ENCODE measurements around the gene DAGLA.

The DAGLA gene

DNA sequence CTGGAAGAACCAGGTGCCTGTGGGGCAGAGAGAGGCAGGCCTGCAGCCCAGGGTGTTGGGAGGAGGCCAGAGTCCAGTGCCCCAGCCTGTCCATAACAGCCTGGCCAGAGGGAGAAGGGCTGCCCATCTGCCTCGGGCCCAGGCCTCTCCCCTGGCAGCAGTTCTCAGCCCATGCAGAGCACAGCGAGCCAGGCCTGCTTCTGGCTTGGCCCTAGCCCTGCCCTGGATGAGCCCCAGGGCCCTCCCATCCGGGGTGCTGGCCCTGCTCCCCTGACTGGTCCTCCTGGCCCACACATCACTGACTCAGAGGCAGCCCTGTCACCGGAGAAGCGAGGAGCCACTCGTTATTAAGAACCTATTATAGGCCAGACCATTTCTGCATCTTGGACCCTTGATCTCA is 52.5 kb downstream of the DAGLA start:
- no peak for DNase-seq

DNA sequence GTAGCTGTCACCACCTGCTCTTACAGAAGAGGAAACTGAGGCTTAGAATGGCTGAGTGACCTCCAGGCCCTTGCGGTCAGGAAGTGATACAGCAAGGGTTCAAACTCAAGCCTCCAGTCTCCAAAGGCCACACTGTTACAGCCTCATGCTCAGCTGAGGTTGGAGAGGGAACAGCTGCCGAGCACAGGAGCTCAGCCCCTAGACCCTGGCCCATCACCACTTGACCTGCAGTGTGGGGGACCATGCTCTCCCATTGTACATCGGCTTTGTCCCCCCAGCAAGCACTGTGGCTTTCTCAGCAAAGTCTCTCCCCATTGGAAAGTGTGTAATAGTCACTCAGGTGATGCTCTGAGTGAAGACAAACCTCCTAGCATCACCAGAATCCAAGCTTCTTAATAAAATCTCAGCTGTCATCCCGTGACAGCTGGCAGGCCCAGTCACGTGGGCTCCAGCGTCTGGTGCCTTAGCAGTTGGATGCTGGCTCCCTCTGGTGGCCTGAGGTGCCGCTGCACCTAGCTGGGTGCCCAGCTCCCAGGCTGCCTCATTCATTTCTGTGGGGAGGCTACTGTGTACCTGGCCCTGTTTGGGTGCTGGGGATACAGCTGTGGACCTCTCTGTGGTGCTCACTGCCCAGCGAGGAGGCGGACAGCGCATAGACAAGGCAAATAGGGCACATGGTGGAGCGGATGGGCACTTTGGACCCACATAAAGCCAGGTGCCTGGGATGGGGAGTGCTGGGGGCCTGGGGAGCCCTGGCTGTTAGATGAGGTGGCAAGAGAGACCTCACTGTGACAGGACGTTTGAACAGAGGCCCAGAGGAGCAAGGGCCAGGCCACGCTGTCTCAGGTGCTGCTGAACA is 53.2 kb downstream of the DAGLA start:
- peak; percentile 87 for DNase-seq

DNA sequence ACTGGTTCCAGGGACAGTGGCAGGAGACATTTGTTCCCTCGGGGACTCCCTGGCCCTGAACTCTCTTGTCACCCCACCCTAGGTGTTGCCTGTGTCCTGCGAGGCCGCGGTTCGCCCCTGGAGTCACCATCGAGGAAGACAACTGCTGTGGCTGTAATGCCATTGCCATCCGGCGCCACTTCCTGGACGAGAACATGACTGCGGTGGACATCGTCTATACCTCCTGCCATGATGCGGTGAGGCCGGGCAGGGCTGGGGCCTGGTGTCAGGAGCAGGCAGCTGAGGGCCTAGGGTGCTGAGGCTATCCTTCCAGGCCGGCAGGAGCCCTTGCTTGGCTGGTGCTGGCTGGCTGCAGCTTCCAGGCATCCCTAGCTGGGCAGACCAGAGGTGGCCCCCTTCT is 54.6 kb downstream of the DAGLA start:
- DNase-seq: no peak

DNA sequence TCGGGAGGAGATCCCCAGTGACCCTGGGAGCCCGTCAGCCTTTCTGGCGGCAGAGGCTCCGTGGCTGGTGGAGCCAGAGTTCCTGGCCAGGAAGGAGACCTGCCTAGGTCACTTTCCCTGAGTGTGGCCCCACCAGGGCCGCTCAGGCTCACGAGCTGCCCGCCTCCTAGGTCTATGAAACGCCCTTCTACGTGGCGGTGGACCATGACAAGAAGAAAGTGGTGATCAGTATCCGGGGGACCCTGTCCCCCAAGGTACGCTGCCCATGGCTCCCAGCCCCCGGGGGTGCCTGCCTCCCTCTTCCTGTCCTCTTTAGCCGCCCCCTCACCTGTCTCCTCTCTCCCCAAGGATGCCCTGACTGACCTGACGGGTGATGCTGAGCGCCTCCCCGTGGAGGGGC is 55.2 kb downstream of the DAGLA start:
- no peak for DNase-seq

DNA sequence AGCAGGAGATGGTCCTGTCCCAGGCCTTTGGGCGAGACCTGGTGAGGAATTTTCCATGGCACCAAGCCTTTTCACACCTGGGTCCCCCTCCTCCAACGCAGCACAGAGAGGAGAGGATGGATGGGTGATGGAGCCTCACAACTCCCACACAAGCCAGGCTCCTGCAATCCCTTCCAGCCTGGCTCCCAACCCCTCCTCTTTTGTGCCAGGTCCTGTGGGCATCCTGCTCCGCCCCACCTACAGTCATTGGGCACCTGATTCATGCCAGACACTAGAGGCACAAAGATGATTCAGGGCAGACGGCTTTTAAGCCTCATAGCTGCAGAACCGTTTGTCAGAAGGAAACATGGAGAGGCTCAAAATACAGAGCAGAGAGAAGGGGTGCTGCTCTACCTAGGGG is 56.1 kb downstream of the DAGLA start:
- no peak for DNase-seq

DNA sequence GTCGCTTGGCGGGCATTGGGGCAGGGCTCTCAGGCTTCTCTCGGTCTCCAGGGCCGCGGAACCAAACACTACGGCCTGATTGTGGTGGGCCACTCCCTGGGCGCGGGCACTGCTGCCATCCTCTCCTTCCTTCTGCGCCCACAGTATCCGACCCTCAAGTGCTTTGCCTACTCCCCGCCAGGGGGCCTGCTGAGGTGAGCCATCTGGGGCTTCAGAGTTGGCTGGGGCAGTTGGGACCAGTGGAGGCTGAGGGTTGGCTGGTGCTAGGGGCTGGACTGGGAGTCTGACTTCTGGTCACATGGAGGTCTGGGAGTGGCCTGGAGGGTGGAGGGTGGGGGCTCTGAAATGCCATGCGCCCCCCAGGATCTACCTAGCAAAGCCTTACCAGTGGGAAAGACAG is 56.9 kb downstream of the DAGLA start:
- no peak for DNase-seq

DNA sequence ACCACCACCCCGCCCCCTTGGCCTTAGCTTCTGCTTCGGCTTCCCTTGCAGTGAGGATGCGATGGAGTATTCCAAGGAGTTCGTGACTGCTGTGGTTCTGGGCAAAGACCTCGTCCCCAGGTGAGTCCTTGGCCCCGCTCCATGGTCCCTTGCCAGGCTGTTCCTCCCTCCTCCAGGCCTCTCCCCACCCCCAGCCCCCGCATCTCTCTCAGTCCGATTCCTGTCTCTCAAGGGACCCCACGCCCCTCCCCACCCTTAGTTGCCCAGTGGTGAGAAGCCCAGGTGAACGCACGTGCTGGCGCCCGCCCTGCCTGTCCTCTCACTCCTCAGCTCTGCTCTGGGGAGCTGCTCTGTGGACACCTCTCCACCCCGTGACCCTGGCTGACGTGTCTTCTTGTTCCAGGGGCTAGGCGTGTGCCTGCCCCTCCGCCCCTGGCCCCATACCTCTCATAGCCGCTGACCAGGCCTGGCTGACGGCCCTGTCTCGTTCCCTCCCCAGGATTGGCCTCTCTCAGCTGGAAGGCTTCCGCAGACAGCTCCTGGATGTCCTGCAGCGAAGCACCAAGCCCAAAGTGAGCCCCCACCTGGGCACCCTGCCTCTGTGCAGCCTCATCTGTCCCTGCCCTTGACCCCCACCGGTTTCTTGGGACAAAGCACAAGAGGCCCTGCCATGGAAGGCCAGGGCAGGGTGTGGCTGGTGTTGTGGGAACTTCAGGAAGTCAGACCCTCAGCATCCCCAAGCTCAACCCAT is 57.6 kb downstream of the DAGLA start:
- DNase-seq: no peak

DNA sequence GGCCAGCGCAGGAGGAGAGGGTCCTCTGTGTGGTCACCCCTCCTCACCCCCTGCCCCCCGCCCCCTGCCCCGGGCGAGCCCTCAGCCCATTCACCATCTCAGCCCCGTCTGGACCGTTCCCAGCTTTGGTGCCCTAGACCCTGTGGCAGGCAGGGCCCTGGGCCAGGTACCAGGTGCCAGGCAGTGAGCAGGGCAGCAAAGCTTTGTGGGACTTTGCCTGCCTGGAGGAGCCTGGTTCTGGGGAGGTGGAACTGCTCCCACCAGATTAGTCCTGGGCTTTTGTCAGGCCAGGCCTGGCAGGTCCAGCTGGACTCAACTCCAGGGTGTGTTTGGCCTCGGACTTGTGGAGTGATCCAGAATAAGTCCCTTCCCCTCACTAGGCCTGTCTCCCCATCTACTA is 58.6 kb downstream of the DAGLA start:
- no peak for DNase-seq

DNA sequence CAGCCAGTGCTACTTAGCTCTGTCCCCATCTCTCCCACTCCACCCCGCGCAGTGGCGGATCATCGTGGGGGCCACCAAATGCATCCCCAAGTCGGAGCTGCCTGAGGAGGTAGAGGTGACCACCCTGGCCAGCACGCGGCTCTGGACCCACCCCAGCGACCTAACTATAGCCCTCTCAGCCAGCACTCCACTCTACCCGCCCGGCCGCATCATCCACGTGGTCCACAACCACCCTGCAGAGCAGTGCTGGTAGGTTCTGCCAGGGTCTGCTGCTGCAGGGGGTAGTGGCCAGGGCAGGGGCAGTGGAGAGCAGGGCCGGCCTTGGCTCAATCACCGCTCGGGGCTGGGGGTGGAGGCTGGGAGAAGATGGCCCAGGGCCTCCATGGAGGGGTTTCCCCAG is 59.2 kb downstream of the DAGLA start:
- DNase-seq: no peak

DNA sequence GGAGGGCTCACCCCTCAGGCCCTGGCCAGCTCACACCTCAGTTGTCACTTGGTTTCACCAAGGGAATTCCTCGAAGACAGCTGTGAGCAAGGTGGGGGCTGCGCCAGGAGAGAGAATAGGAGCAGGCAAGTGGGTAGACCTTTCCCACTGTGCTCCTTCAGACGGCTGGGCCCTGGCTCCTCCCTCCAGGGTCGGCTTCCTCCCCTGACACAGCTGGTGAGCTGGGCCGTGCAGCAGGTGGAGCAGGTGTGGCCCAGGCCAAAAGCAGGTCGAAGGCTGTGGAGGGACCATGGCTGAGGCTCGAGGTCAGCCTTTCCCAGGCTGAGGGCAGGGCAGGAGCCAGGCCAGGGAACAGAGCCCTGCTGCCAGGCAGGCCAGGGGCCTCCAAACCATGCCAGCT is 59.8 kb downstream of the DAGLA start:
- DNase-seq: no peak

DNA sequence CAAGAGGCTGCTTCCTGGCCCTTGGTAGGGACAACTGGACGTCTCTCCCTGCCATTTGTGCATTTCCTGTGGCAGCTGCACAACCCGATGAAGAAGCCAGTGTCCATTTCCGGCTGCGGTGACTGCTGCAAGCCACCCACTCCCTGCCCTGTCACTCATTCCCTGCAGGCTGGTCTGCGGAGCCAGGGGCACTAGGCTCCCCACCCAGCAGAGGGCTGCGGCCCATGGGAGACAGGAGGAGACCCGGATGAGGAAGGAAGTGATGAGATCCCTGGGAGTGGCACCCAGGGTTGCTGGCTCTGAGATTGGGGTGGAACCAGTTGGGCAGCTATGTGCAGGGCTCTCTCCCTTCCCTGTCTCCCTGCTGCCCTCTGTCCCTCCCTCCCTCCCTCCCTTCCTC is 62.2 kb downstream of the DAGLA start:
- no peak for DNase-seq

DNA sequence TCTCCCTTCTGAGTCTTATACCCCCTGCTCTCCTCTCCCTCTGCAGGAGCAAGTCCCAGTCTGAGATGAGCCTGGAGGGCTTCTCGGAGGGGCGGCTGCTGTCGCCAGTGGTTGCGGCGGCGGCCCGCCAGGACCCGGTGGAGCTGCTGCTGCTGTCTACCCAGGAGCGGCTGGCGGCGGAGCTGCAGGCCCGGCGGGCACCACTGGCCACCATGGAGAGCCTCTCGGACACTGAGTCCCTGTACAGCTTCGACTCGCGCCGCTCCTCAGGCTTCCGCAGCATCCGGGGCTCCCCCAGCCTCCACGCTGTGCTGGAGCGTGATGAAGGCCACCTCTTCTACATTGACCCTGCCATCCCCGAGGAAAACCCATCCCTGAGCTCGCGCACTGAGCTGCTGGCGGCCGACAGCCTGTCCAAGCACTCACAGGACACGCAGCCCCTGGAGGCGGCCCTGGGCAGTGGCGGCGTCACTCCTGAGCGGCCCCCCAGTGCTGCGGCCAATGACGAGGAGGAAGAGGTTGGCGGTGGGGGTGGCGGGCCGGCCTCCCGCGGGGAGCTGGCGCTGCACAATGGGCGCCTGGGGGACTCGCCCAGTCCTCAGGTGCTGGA is 63.4 kb downstream of the DAGLA start:
- DNase-seq: no peak

DNA sequence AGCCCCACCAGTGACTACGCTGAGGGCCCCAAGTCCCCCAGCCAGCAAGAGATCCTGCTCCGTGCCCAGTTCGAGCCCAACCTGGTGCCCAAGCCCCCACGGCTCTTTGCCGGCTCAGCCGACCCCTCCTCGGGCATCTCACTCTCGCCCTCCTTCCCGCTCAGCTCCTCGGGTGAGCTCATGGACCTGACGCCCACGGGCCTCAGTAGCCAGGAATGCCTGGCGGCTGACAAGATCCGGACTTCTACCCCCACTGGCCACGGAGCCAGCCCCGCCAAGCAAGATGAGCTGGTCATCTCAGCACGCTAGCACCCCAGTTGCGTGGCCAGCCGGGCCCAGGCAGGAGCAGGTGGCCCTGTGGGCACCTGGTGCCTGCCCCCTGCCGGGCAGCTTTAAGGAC is 64.0 kb downstream of the DAGLA start:
- no peak for DNase-seq

DNA sequence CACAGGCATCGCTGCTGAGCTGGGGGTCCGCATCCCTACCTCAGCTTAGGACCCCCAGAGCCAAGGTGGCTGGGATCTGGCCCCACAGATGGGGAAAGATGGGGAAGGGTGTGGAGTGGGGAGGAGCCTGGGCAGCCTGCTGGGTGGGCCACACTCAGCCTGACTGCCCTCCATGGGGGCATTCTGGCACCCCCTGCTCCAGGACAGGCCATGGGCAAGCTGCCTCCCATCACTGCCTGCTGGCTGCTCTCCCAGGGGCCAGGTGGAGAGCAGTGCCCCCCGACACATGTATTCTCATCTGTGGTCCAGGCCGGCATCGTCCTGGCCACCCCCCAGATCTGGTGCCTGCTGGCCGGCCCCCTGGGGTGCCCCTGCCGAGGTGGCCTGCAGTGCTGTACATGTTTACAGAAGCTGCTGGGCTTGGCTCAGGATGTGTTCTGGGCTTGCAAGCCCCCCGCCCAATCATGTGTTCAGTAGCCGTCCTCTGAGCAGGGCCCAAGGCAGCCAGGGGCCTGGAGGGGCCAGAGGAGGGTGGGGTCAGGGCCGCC is 64.5 kb downstream of the DAGLA start:
- no peak for DNase-seq

DNA sequence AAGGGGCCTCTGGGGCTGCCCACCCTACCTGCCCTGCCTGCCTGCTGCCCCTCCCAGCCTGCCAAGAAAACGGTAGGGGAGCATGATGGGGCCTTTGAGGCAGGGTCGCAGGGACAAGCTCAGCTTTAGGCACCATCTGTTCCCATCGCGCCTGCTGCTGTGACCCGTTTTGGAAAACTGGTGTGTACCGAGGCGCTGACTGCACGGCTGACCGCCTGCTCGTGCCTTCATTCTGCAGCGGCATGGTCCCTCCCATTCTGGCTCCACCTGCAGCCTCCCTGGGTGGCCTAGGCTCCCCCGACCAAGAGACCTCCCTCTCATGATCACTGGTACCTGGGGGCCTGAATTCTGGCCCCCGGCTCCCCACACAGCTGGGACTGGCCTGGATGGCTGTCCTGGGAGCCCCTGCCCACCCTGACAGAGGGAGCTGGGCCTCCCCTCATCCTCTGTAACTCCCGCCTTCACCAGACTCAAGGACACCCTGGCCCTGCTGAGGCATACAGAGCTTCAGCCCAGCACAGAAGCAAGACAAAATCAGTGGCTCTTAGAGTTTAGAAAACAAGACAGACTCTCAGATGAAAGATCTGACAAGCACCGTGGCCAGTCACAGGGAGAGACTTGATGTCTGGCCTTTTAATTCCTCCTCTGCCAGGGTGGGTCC is 65.7 kb downstream of the DAGLA start:
- no peak for DNase-seq

DNA sequence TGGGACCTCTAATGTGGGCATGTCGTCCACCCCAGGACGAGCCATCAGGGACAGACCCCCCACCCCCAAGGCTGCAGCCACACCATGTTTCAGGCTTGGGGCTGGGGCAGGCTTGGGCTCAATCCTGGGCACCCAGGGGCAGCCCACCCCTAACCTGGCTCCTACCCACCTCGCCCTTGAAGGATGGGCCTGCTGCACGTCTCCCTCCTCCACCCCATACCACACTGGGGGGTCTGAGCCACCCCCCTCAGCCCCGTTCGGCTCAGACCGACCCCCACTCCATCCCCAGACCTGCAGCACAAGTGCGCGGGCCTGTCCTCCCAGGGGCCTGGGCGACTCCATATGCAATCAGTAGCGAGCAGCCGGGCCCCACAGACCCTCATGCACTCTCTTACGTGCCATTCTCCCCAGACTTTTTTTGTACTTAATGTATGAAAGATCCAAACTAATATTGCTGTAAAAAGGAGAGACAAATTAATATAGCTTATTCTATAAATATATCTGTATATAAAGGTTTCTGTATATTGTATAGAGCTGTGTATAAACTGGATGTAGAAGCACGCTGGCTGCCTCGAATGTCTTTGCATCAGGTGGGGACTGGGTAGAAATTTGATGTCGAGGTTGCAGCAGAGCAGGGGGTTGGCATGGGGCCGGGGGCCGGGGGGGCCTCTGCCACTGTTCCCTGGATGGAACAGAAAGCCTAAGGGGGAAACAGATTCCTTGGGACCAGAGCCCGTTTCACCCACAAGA is 66.4 kb downstream of the DAGLA start:
- DNase-seq: no peak

DNA sequence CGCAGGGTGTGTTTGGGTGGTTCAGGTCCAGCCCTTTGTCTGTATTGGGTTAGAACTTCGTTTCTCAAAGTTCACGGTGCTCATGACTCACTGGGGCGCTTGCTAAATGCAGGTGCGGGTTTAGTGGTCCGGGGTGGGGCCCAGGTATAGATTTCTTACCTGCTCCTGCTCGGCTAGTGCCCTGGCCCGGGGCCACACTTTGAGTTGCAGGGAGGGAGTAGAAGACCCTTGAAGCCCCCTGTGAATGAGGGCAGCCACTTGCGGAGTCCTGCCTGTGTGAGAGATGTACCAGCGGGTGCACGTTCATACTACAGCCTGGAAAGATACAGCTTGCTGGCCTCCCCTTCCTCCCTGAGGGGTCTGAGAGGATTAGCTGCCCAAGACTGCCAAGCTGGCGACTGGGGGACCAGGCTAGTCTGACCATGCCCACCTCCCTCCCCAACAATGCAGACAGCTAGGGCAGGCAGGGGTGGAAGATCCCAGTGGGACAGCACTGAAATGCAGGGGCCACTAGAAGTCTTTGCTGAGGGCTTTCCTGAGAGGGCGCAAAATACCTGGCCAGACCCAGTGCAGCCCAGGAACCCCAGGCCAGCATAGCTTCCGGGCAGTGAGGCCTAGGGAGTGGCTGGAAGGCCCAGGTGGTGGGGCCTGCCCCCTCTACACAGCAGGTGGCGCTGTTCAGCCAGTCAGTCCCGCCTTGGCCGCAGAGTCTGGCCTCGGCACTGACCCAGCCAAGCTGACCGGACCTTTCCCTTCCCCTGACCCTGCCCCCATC is 67.2 kb downstream of the DAGLA start:
- peak; percentile 31 for DNase-seq

DNA sequence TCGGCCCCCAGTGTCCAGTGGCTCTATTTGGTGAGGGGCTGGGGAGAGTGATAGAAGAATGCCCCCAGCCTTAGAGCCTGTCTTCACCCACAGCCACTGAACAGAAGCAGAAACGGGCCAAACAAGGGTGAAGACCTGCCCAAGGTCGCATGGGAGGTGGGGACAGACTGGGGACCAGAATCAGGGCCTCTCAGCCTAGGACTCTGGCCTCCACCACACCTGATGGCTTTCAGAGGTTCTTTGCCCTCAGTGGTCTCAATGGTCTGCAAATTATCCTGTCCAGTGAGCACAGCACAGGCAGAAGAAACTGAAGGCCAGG is 67.7 kb downstream of the DAGLA start:
- no peak for DNase-seq

DNA sequence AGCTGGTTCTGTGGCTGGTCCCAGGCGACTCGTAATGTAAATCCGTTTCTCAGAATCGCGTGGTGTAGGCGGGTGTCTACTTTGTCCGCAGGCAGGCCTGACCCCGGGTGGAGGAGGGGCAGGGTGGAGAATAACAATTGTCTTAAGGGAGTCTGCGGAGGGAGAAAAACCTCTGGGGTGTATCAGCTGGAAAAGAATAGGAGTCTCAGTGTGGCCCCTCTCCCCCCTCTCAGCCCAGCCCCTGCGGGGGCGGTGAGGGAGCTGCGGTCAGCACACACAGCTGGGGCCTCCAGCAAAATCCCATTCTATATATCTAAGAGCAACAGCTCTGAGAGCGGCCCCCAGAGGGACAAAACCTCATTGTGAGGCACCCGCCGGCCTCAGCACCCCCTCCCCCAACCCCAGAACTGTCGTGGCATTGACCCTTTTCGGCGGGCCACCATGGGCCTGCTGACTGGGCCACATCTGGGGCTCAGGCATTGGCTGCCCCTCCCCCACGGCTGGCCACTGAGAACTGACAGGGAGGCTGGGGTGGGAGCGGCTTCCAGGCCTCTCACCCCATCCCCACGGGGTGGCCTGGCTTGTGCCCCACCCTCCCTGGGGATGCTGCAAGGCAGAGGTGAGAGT is 69.5 kb downstream of the DAGLA start:
- no peak for DNase-seq

DNA sequence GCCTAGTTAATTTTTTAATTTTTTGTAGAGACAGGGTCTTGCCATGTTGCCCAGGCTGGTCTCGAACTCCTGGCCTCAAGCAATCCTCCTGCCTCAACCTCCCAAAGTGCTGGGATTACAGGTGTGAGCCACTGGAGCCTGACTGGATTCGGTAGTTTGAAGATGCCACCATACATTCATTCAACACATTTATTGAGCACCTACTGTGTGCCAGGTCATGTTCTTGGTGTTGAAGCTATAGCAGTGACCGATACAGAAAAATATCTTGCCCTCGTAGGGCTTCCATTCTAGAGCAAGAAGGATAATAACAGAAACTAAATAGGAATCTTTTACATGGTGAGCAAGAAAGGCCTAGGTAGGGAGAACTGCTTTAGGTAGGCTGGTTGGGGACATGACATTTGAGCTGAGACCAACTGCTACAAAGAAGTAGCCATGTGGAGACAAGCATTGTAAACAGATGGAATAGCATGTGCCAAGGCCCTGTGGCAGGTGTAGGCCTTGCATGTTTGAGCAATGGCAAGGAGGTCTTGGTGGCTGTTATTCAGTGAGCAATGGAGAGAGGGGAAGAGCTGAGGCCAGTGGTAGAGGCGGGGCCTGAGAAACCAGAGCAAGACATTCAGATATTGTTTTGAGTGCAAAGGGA is 70.6 kb downstream of the DAGLA start:
- DNase-seq: no peak

DNA sequence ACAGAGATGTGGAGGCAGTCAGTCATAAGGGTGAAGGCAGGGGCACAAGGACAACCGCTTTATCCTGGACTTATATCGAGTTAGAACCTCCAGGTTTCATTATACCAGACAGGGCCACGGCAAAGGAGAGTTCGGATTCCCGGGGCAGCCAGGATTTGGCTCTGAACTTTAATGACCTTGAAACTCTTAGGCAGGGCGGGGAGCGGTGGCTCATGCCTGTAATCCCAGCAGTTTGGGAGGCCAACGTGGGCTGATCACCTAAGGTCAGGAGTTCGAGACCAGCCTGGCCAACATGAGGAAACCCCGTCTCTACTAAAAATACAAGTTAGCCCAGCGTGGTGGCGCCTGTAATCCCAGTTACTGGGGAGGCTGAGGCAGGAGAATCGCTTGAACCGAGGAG is 71.2 kb downstream of the DAGLA start:
- DNase-seq: no peak

Data from activated CD4-positive, alpha-beta T cell treated with anti-CD3 and anti-CD28 coated beads, Interleukin-2, amount 50 U/mL, for 1 hour (primary cell).